GM21360 (cell line): ENCODE measurements around the gene SYT2.
"Not testable (repeated sequence)": the region's sequence is repeated elsewhere in the genome, so short reads cannot be mapped to it uniquely, and the experiment has no call there.

ENCODE experiments used
- ATAC-seq: cut with Tn5 transposase; IDR thresholded peaks from one replicate; pipeline ENCODE4 v1.9.1; 2021; ENCODE audit warnings: mild to moderate bottlenecking, moderate library complexity; ENCODE audit not compliant: unreplicated experiment

Gene SYT2

GRCh38 chr1:202710070-202711045 lies at the start of gene SYT2:
SYT2 (minus strand) TSS chr1:202710454; CDS start chr1:202605772, 104,682 bp downstream.
- no peak for ATAC-seq

DNA sequence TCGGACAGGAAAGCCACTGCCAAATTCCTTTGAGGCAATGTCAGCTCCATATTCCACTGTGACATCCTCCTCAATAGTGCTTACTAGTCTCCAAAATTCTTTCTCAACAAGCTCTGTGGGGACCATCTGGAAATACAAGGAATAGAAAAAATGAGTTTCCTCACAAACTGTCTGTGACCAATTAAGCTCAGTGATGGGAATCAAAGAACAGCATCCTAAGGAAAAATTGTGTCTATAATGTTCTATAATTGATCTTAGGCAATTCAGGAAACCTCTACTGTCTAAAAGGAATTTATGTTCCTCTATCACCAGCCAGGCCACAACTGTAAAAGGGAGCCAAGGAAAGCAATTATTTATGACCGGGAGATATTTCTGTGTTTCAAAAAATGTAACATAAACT lies 46.1 kb upstream of the SYT2 start:
- ATAC-seq = no peak

DNA sequence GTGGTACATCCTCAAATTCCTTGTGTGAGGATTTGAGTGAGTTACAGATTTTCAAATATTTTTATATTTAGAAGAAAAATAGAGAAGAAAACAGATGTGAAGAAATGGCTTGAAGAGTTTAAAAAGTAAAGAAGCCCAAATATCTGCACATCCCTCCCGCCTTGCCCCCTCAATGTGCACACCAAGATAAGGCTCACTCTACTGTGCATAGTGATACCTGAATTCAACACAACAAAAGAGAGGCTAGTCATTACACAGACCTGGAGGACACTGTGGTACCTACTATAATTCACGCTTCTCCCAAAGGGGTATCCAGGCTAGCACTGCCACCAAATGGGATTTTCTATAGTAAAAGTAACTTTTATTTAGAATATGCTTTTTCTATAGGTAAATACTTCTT lies 44.0 kb upstream of the SYT2 start:
- ATAC-seq = no peak

- no peak for ATAC-seq
These were observed 42.5 kb upstream of the SYT2 start for GRCh38 chr1:202752774-202753173.

DNA sequence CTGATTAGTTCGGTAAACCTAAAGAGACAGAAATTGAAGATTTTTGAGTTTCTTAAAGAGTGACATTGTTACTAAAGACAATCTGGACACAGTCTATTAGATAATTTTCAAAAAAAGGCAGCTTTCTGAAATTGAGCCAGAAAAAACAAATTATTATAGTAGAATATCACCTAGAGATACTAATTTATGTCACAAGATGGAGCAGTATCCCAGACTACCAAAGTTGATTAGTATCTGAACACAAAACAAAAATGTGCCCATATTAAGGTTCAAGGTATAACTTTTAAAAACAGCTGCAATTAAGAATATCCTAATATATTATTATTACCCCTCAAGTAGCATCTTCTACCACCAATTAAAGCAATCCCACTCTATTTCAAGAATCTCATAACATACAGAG lies 40.5 kb upstream of the SYT2 start:
- no peak for ATAC-seq

DNA sequence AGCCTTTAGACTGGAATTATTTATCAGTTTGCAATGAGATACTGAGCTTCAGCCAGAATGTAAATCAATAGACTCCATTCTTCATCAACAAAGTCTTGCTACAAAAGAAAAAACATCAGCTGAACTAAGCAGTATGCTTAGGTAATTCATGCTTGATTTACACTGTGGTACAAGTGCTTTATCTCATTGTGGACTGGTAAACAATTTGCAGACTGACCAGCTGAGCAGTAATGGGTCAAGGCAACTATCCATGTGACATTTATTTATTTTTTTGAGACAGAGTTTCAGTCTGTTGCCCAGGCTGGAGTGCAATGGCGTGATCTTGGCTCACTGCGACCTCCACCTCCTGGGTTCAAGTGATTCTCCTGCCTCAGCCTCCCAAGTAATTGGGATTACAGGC lies 39.8 kb upstream of the SYT2 start:
- ATAC-seq = no peak

GRCh38 chr1:202745323-202745888 lies 35.2 kb upstream of the SYT2 start:
- no peak for ATAC-seq

- ATAC-seq = not testable (repeated sequence)
These were observed 34.5 kb upstream of the SYT2 start for GRCh38 chr1:202744770-202745169.

DNA sequence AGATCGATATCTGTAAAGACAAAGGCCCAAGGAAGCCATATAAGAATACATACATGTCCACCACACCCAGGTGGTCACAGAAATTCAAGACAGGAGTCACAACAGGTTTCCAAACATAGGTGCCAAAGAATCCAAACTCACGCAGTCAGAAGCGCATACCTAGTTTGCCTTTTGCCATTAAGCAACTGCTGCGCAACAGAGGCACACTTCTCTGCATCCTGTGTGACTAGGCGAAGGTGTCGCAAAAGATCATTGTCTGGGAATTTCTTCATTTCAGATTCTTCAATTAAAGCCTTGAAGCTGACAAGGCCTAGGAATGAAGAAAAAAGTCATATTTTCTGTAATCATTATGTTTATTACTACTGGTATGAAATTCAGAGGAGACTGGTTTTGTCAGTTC lies 32.2 kb upstream of the SYT2 start:
- ATAC-seq = no peak

DNA sequence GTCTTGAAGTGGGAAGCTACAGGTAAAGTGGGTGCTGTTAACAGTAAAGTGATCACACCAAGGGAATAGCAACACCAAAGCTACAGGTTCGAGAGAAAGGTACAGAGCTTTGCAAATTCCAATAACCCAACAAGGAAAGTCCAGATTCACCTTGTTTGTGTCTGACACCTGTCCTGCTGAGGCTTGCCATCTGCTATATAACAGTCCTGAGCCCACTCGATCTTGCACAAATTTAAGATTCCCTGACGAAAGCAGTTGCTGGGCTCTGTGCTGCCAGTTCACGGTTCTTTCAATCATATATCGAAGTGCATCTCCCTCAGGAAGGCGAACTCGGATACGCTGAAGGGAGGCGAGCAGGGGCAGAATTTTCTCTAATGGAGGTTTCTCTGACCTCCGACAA lies 23.0 kb upstream of the SYT2 start:
- ATAC-seq = no peak

GRCh38 chr1:202728951-202729350 lies 18.7 kb upstream of the SYT2 start:
- no peak for ATAC-seq

DNA sequence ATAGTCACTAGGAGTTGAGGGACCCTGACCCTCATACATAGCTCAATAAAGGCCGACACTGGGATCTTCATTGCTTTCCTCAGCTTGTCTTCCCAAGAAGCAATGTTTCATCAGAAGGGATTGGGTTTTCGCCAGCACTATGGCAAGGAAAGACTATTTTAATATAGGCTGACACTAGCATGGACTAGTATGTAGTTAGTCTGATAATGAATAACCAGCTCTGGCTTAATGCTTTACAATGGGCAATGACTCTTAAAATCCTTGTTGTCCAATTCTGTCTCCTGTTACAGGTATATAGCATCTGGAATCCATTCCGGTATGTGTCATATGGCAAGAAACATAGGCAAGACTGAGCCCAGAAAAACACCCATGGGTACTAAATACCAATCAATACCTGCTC lies 15.3 kb upstream of the SYT2 start:
- ATAC-seq = no peak

GRCh38 chr1:202723708-202724107 lies 13.5 kb upstream of the SYT2 start:
- no peak for ATAC-seq

DNA sequence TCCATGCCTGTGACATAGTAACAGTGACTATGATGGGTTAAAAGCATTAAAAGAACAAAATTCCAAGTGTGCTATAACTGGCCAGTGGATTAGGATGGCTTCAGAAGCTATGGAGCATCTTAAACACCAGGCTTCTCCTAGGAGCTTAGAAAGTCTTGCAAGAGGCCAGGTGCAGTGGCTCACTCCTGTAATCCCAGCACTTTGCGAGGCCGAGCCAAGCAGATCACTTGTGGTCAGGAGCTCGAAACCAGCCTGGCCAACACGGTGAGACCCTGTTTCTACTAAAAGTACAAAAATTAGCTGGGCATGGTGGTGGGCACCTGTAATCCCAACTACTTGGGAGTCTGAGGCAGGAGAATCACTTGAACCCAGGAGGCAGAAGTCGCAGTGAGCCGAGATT lies 12.8 kb upstream of the SYT2 start:
- ATAC-seq = not testable (repeated sequence)

DNA sequence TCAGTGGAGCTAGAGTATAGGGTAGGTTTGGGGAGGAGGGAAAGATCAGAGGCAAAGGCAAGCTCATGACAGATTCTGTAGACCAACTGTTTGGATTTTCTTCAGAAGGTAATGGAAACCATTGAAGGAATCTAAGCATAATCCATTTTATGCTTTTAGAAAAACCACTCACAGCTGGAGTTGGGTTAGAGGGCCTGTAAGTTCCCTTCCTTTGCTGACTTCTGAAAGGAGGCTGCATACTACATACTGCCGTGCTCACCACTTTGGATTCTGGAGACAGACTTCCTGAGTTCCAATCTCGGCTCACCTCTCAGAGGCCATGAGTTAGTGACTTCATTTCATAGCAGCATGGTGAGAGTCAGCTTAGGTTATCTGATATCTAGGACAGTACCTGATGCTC lies 6.4 kb upstream of the SYT2 start:
- ATAC-seq = no peak

DNA sequence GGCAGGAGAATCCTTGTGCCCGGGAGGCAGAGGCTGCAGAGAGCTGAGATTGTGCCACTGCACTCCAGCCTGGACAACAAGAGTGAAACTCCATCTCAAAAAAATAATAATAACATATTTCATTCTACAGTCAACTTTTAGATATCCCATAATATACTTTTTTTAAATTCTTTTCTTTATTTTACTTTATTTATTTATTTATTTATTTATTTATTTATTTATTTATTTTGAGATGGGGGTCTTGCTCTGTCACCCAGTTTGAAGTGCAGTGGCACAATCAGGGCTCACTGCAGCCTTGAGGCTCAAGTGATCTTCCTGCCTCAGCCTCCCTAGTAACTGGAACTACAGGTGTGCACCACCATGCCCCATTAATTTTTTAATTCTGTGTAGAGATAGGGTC lies 3.9 kb upstream of the SYT2 start:
- not testable (repeated sequence) for ATAC-seq

- ATAC-seq = no peak
These were observed 2.9 kb upstream of the SYT2 start for GRCh38 chr1:202713110-202713509.

GRCh38 chr1:202711949-202712635 lies 1.8 kb upstream of the SYT2 start:
- no peak for ATAC-seq

DNA sequence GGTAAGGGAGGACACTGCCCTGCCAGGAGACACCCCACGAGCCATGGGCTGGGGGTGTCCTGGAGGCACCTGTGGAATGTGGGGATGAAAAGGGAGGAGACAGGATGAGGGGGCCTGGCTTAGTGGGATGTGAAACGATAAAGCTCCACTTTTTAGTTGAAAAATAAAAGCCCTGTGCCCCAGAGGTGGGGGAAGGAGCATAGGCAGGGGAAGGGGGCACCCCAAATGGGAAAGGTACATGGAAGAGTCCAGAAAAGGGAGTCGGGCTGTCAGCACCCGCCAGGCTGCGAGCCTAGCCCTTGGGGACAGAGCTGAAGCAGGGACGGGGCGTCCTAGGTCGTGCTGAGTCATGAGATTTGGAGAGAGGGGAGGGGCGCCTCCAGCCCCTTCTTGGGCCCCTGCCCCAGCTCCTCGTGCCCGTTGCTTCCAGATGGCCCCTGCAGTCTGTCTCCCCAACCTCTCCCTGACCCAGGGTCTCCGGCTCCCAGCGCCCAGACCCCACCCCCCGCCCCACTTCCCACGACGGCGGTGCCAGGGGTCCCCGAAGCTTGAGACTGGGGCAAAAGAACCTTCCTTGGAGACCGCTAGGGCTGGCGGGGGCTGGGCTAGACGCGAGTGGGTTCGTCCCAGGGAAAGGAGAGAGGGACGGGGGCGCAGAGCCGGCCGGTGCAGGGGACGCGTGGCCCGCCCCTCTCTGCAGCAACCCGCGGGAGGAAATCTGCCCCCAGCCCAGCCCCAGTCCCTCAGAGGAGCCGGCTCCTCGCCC lies 795 bp downstream of the SYT2 start:
- ATAC-seq = no peak

DNA sequence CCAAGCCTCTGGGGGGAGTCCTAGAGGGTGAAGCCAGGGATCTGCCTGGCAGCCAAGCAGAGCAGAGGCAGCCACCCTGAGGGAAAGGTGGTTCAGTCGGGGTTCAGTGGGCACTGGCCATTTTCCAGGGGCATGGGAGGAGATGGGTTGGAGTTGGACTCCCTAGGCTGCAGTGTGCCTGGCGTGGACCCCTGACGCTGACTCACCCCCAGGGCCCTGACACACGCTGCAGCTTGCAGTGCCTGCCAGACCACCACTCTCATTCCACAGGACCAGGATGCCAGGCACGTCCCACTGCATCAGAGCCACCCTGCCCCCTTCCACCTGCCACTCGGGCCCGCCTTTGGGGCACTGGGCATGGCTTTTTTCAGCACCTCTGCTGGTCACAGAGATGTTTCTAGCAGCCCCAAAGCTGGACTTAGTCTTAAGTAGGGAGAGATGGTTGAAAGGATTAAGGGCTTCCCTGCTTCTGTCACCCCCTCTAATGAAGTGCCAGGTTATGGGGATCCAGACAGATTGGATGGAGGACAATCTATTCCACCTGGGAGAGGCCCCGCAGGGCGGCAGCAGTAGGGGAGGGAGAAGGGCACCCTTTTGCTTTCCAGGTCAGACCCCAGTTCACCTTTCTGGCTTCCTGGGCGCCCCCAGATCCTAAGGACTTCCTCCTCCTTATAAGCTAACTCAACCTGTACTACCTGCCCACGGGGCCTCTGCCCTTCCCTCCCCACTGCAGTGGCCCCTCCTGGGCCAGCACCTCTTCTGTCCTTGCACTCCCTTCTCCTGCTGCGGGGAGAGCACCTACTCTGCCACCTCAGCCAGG lies 1.6 kb downstream of the SYT2 start:
- no peak for ATAC-seq
